Stimulated activated CD4-positive, alpha-beta T cell treated with anti-CD3 and anti-CD28 coated beads, Interleukin-2, amount 100 ng/mL, for 4 hours (primary cell): ENCODE data around the gene PKP4.
"Not testable (repeated sequence)": the region's sequence is repeated elsewhere in the genome, so short reads cannot be mapped to it uniquely, and the experiment has no call there.

Experiments used
- DNase-seq: peaks from one replicate; pipeline ENCODE4 v3.0.0-alpha.2; 2020; ENCODE audit warnings: low read depth

PKP4 gene

DNA sequence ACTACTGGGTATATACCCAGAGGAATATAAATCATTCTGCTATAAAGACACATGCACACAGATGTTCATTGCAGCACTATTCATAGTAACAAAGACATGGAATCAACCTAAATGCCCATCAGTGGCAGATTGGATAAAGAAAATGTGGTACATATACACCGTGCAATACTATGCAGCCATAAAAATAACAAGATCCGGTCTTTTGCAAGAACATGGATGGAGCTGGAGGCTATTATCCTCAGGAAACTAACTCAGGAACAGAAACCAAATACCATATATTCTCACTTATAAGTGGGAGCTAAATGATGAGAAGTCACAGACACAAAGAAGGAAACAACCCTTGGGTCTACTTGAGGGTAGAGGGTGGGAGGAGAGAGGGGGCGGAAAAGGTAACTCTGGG lies 16.5 kb downstream of the PKP4 start:
- not testable (repeated sequence) for DNase-seq

DNA sequence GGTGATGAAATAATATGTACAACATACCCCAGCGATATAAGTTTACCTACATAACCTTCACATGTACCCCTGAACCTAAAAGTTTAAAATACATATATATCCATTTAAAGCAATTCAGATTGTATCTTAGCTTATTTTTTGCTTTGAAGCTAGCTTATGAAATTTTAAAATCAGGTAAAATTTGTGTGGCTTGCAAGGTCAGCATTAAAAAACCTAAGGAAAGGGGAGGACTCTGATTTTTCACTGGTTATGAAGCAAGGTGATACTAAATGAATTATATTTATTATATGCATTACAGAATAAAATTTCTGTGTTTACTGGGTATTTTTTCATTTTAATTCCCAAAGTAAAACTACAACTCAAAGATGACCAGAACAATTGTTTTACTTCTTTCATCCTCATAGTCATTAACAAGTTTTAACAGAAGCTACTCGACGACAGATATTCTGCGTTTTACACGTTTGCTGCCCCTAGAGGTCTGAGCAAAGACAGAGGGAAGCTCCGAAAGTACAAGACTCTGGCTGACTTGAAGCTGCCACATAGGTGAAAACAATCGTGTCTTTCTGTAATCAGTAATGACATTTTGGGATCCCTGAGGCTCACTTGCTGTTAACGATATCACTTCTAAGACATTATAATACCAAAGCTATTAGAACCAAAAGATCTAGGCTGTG lies 17.1 kb downstream of the PKP4 start:
- DNase-seq: no peak

DNA sequence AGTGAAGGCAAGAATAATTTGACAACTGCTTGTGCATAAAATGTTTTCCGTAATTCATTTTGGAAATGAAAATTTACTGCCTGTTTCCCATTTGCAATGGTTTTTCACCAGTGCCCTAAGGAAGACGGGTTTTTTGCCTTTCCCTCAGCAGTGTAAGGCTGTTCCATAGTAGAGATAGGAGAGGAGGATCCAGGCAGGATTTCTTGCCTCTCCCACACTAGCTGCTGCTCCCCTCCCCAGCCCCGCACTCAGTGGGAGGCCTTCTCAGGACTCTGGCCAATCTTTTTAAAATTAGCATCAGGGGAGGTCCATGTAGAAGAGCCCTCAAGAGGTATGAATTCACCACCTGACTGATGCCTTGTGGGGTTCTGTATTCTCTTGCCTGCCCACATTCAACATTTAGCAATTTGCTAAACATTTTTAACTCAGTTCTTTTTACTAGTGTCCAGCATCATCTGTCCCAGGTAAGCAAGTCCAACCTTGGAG lies 17.8 kb downstream of the PKP4 start:
- not testable (repeated sequence) for DNase-seq

DNA sequence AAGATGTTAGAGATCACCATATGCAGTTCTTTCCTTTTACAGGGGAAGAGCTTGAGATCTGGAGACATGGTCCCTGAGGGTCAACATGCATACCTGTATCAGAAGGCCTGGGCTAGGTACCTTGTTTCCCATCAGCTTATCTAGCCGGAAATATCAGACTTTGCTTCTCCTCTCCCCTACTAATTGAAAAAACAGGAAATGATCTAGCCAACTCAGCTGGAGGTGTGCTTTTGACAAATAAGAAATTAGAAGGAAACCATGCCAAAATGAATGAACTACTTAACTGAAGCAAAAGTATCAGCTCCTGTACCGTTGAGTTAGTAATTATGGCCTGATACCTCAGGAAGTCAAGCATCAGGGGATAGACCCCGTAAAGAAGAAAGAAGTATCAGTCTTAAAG lies 20.4 kb downstream of the PKP4 start:
- no peak for DNase-seq

DNA sequence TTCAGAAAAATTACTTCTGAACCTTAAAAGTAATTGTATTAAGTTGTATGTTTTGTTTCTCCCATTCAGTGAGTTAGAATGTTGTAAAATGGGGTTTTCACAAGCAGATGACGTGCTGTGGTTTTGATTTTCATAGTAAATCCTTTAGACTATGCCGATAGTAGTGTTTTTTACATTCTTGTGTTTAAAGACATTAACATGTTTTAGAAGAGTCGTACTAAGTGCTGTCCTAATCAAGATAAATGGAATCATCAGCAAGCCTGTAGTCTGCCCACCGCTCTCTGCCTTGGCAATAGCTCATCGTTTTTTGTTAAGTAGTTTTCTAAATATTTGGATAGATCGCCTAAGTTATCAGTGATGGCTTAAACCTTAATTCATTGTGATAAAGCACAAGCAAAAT lies 21.5 kb downstream of the PKP4 start:
- no peak for DNase-seq

DNA sequence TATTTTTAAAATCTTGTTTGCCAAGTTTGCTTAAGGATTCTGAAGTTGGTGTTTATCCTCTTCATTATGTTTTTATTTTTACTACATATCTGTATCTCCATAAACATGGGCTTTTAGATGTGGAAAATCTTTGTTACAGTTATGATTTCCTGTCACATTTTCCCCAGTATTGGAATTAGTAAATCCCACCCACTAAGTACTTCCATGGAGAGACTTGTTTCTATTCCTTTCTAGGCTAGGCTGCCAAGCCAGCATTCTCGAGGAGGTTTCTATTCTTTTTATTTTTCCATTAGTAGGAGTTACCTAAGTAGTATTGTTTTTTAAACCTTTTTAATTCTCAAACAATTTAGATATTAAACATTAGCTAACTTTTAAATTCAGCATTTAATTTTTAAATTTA lies 22.1 kb downstream of the PKP4 start:
- DNase-seq: no peak

DNA sequence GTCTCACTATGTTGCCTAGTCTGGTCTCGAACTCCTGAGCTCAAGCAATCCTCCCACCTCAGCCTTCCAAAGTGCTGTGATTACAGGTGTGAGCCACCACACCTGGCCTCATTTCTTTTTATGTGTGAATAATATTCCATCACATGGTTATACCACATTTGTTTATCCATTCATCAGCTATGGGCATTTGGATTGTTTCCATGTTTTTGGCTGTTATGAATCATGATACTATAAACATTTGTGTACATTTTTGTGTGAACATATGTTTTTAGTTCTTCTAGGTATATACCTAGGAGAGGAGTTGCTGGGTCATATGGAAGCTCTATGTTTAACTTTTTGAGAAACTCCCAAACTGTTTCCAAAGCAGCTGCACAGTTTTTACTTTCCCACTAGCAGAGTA lies 24.4 kb downstream of the PKP4 start:
- DNase-seq: no peak

DNA sequence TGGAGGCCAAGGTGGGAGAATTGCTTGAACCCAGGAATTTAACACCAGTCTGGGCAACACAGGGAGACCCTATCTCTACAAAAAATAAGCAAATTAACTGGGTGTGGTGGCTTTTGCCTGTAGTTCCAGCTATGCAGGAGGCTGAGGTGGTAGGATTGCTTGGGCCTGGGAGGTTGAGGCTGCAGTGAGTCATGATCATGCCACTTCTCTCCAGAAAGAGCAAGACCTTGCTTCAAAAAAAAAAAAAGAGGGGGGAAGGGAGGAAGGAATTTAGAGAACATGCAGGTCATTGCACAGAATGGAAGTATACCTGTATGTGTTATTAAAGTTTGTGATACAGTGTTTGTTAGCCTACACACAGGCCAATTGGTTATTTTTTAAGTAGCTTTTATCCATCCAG lies 25.8 kb downstream of the PKP4 start:
- no peak for DNase-seq

DNA sequence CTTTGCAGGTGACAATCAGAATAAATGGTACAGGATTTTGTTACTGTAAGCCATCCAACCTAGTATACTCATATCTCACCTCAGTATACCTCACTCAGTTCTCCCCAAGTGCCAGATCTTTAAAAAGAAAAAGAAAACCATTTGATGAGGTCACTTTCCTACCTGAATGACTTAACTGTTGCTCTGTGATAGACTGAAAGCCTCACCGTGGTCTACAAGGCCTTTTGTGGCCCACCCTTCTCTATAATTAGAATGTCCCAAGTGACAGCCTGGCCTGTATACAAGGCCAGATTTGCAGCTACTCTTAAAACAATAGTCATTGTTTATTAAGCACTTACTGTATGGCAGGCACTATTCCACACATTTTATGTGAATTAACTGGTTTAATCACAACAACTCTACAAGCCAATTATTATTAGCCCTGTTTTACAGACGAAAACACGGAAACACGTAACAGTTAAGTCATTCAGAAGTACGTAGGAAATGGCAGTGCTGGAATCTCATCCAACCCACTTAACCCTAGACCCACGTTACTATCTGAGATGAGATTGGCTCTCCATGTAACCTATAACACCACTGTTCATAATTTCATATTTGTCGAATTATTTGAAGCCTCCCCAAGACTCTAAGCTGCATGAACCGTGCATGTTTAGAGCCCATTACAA lies 28.3 kb downstream of the PKP4 start:
- DNase-seq: no peak

DNA sequence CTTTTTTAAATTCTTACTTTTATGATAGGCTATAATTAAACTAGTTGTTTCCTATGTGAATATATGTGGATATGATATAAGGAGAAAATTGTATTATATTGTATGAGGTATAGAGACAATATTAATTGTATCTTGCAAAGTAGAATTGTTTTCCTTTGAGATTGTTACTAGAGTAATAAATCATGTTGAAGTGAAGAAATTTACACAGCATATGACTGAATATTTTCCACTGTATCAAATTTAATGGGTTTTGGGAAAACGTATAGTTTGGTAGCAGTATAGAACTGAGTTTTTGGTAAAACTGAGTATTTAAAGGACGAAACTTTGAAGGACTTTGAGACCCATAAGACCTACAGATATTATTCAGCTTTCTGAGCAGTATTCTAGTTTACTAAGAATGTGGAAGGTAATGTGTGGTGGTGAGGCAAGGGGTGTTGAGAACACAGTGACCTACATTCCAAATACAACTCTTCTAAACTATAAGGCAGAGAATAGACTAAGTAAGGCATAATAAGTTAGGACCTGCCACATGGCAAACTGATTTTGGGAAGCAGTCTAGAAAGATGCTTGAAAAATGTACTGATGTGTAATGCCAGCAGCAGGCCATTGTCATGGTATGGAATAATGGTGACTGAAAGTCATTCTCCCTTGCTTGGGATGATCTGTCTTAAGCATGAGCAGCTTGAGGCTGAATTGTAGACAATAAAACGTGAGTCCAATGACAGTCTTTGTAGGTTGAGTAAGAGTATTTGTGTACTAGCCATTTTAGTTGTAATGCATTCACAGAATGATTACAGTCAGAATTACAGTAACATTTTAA lies 29.6 kb downstream of the PKP4 start:
- no peak for DNase-seq

DNA sequence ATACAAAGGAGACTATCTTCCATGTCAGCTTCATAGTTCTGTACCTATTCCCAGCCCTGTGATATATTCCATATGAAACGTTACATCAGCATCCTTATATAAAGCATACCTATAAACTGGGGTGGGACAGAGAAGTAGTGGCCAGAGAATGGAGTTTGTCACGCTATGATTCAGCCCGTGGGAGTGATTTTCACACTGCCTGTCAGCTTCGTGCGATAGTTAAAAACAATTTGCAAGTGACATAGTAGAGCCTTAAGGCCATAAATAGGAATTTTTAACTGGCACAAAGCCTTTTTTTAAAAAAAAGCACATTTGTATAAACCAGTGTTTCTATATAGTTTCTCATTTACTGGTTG lies 30.2 kb downstream of the PKP4 start:
- no peak for DNase-seq

DNA sequence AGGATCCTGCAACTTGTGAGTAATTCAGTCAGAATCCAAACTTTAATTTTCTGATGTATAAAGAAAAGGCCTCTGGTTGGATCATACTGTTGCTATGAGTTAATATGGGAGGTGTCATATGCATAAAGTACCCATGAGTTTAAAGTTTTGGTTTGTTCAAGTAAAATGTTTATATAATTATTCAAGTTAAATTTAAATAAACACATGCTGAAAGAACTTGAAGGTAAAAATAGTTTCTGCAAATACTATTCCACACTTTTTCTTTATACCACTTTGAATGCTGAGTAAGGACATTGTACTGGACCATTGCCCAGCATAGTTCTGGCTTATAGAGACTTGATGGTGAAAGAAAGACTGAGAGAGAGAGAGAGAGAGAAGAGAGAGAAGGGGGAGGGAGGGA lies 30.7 kb downstream of the PKP4 start:
- no peak for DNase-seq

DNA sequence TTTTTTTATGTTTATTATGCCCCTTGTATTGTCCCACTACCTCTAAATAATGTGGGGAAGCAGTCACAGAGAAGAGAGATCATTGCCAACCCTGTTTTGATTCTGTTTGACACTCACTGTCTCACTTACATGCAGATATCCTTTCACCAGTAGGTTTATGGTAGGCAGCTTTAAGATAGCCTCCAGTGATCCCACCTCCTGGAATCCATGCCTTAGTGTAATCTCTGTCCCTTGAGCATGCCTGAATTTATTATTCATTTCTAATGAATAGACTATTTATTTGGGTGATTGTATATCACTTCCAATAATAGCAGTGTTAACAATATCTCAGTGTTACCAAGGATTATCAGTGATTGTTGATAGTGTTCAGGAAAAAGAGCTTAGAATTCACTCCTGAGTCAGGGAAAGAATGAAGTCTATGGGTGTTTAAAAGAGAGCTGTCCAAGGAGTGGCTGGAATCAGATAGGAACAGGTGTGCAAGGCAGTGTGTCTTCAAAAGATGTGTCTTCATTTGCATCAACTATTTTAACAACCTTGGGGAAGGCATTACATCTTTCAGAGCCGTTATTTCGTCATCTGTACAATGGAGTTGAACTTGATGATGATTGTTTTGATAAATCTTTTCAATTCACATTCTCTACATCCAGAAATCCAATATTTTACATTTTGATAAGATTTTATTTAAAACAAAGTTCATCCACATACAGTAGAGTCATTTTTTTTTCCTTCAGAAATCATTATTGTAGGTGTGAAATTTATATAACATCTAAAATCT lies 31.9 kb downstream of the PKP4 start:
- DNase-seq: no peak

DNA sequence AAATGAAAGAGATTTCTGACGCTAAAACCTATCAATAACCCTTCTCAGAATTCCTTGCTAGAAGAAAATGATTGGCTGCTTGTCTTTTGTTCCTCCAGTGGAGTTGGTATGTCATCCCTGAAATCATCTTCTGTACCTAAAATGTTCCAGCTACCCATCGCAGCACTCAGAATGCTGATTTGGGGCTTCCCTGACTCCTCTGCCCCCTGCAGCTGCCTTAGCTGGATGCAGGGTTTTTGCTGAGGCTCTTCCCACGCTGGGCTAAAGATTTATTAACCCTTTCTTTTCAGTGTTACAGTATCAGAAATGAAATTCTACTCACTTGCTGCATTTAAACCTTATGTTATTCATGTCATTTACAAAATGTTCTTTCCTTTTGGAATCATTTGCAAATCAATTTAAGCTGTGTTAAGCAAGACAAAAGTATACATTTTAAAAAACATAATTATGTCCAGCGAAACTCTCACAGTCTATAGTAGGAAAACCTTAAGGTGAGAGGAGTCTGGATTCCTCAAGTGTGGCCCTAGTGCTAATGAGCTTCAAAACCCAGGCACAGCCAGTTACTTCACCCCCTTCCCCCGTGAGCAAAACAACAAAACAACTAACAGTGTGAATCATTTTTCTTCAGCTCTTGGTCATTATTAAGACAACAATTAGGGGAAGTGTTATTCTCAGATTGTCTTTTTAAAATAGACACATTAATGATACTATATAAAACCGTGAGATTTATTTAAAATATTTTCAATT lies 32.8 kb downstream of the PKP4 start:
- DNase-seq: no peak

DNA sequence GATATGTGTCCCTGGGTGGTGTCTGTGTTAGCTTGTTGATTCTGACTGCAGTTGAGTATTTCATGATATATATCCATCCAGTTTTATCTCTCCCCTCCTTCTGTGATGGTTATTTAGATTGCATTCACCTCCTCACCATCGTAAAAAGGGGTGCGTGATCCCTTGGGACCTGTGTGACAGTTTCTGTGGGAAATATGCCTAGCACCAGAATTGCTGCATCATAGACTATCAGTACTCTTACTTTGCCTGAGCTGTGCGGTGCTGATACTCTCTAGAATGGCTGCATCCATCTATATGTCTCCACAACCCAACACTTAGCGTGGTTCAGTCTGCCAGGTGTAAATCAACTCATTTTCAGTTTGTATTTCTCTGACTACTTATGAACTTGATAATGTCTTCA lies 34.3 kb downstream of the PKP4 start:
- DNase-seq: no peak

DNA sequence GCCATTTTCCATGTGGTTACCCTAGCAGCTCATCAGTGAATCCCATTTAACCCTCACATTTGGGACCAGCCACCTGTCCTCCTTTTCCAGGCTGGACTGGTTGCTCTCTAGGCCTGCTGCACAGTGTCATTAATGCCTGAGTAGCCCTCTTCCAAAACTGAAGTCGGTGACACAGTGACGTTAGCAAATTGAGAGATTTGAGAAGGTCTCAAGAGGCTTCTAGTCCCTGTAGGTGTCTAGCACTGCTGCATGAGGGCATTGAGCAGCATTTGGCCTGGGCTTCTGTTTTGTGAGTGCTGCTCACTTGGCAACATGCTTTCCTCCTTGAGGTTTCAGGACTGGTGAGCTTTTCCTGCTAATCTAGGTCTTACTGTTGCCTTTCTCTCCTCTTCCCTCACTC lies 36.7 kb downstream of the PKP4 start:
- no peak for DNase-seq

DNA sequence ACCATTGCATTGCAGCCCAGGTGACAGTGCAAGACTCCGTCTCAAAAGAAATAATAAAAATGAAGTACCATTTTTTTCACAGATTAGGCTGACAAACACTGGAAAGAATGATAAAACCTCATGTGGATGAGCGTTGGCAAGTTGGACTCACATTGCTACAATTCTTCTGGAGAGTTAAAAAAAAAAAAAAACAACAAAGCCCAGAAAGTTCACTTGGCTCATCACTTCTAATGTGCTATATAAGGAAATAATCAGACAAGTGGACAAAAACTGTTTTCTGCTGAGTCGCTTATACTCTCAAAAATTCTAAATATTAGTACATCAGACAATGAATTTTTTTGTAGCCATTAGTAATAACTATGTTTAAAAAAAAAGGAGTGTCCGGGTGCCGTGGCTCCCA lies 38.4 kb downstream of the PKP4 start:
- DNase-seq: no peak

DNA sequence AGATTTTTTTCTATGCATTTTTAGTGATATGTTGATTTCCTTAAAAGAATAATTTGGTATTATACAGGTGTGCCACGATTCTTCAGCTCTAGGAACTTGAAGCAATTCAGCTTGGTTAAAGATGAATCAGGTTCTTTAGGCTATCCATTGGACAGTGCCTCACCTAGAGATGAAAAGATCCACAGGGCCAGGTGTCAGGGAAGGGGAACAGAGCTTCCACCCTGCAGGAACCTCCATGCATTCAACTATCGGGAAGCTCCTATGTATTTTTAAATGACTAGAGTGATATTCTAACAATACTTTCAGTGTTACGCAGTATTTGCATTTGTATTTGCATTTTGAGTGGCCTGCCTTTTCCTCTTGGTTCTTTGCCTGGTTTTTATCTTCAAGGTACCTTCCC lies 40.2 kb downstream of the PKP4 start:
- DNase-seq: no peak

DNA sequence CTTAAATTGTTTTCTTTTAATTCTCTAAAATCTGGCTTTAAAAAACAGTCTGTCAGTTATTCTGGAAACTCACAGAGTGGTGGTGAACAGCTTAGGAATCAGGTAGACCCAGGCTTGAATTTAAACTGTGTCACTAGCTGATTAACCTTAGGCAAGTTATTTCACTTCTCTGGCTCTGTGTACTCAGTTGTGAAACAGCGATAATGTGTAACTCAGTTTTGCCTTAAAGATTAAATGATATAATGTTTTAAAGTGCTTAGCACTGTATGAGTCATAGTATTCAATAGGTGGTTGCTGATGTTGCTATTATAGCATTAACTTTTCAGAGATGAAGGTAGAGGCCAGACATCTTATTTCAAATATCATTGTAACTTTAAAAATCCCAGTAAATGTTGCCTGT lies 40.7 kb downstream of the PKP4 start:
- no peak for DNase-seq

DNA sequence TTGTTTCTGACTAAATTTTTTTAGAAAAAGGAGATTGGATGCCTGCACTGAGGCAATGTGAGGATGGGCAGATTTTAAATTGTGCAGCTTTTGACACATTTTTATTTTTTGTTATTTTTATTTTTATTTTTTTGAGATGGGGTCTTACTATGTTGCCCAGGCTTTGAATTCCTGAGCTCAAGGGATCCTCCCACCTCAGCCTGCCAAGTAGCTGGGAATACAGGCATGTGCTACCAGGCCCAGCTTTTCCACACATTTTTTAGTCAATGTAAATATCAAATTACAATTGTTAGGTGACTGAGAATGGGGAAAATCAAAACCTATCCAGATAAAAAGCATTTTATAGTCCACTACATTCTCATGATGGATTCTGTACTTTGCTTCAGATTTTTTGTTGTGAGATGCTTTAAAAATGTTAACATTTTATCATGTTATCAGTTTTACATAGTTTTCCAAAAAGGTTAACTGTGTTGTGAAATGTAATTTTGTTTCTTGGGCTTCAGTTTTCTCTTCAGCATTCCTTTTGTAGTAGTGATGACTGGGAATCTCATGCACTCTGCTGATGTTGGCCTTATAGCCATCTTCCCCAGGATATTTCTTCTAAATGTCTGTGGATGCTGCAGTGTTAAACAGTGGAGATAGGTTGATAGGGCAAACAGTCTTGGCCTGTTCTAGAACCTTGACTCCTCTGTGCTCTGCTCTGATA lies 41.4 kb downstream of the PKP4 start:
- DNase-seq: no peak

DNA sequence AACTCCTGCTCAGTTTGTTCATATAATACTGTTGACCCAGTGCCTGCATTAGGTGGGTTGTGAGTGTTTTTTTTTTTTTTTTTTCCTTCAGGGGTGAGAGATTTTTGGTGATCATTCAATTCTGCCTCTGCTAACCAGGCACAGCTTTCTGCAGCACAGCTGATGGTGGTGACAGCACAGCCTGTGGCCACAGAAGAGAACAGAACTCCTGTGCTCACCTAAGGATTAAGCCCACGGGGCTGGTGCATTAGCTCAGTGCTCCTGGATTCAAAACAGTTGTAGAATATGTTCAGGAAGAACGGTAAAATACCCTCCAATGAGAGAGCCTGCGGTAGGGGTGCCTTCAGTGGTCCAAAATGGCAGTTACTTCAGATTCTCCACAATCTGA lies 42.0 kb downstream of the PKP4 start:
- DNase-seq: no peak
